ENCODE results near the gene C21orf58. TPM values are rescaled to one million over a fixed set of nuclear protein-coding genes. Genes with fewer than 3 reads are reported as not detected.

Gene C21orf58
- total RNA-seq, 1 donor from 2014 or later: 1.7 TPM

DNA sequence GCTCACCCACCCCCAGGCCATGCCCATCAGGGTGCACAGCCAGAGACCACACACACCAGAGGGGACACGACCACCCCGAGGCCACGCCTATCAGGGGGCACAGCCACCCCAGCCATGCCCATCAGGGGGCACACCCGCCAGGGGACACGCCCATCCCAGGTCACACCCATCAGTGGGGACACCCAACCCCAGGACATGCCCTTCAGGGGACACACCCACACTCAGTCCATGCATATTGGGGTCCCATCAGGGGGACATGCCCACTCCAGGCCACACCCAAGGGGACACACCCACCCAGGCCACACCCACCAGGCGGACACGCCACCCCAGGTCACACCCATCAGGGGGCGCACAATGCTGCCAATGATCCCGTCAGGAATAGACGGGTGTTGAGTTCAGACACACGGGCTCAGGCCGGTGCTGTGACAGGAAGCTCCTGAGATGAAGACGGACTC is 59.0 kb downstream of the C21orf58 start:
- no peak for DNase-seq (ENCODE audit: low read depth)

DNA sequence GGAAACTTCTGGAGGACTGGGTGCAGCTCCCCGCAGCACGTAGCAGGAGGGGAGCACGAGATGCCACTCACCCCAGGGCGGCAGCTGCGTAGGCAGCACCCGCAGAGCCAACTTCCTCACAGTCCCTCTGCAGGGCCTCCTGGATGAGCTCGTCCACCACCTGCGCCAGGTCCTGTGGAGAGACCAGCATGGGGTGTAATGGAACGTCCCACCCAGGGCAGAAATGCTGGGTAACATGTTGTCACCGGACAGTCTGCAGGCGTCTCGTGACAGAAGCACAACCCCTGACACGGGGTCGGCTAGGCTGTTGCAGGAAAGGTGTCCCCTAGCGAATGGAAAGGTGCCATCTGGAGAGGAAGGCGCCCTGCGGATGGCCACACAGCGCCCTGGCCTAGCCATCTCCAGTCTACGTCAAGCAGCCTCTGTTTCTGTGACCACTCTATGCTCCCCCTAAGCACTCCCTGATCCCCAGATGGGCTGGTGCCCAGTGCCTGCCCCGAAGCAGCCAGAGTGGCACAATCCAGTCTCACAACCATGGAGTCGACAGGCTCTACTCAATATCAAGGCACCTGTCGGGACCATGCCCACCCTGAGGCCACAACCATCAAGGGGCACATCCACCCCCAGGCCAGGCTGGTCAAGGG is 59.5 kb downstream of the C21orf58 start:
- no peak for DNase-seq (ENCODE audit: low read depth)

DNA sequence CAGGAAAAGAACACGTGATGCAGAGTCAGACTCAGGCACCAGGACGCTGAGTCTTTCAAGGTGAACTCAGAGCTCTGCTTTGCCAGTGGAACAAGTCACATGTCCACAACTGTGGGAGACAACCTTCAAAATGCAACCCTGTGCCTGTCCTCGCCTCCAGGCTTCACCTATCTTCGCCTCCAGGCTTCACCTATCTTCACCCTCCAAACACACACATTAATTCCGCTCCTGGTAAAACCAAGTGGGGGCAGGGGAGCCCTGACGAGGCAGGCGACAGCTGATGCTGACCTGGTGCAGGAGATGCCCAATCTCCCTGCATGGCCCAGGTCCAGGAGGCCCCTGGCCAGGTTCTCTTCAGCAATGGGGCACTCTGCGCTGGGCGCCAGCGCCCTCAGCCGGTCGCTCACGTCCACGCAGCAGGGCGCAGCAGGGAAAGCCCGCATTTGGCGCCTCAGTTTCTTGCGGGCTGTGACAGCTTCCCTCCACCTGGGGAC is 67.1 kb downstream of the C21orf58 start:
- no peak for DNase-seq (ENCODE audit: low read depth)

- no peak for DNase-seq (ENCODE audit: low read depth)
Observed at GRCh38 chr21:46255758-46256337, 67.8 kb downstream of the C21orf58 start.

DNA sequence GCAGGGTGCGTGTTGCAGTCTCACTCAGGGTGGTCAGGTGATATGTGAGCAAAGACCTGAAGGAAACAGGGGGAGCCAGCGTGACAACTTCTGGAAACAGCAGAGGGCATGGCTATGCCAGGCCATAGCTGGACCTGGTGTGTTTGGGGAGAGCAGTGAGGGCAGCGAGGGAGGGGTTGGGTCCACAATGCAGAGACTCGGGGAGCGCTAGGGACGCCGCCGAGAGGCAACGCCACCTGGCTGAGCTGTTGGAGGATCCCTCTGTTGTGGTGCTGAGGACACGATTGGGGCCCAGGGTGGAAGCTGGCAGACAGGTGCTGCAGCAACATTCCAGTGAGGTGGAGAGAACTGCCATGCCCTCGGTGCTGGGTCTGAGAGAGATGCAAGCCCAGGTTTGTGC is 68.5 kb downstream of the C21orf58 start:
- no peak for DNase-seq (ENCODE audit: low read depth)

DNA sequence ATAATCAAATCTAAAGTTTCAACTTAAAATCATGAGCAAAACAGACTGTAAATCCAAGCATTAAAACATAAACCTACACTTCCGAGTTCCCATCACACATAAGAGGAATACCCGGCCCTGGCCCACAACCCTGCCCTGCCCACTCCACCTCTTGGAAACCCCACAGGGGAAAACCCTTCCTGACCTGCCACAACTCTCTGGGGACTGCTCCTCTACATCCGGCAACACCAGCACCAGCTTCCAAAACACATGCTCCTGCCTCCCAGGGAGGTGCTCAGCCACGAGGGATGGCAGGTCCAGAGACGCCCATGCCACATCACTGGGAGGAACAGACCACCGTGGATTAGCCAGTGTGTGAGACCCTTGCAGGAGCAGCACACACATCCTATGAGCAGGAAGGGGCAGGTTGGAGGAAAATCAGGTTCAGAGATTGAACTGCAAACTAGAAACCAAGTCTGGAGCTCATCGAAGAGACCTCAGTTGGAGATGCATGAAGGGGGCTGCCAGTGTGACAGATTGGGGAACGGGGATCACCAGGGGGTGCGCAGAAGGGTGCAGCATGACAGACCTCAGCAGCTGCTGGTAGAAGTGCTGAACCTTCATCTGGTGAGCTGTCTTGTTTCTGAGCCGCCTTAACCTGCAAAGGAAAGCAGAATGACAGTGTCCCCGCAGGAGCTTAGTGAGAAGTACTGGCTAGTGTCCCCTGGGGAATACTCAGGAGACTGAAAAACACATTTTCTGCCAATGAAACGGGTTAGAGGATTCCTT is 69.3 kb downstream of the C21orf58 start:
- no peak for DNase-seq (ENCODE audit: low read depth)

DNA sequence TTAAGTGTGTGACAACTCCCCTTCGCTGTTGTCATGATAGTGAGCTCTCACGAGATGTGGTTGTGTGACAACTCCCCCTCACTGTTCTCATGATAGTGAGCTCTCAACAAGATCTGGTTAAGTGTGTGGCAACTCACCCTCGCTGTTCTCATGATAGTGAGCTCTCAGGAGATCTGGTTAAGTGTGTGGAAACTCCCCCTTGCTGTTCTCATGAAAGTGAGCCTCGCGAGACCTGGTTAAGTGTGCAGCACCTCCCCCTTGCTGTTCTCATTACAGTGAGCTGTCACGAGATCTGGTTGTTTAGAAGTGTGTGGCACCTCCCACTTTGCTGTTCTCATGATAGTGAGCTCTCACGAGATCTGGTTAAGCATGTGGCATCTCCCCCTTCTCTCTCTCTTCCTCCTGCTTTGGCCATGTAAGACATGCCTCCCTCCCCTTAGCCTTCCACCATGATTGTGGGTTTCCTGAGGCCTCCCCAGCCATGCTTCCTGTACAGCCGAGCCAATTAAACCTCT is 70.0 kb downstream of the C21orf58 start:
- no peak for DNase-seq (ENCODE audit: low read depth)

DNA sequence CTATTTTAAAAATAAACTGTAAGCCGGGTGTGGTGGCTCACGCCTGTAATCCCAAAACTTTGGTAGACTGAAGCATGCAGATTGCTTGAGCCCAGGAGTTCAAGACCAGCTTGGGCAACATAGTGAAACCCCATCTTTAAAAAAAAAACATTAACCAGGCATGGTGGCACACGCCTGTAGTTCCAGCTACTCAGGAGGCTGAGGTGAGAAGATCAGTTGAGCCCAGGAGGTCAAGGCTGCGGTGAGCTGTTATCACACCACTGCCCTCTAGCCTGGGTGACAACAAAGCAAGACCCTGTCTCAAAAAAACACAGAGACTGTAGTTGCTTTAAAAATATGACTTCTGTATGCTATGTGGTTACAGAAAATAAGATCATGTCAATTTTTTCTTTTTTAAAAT is 70.8 kb downstream of the C21orf58 start:
- no peak for DNase-seq (ENCODE audit: low read depth)

Other genes with a start within 250 kb of the C21orf58 start
- gene COL6A2, start 225.8 kb downstream of the C21orf58 start, total RNA-seq: 941 and 998 TPM in 2 replicates
- gene FTCD, start 168.3 kb downstream of the C21orf58 start, total RNA-seq: 0.37 TPM in 1 of 2 replicates, not detected in the other
- 16.1 and 16.8 TPM in 2 replicates for gene SPATC1L, start 139.4 kb downstream of the C21orf58 start, total RNA-seq
- 116 and 211 TPM in 2 replicates for gene LSS, start 95.1 kb downstream of the C21orf58 start, total RNA-seq
- 85.4 and 103 TPM in 2 replicates for gene MCM3AP, start 38.3 kb downstream of the C21orf58 start, total RNA-seq
- 21.5 and 31.5 TPM in 2 replicates for gene YBEY, start 37.5 kb downstream of the C21orf58 start, total RNA-seq
- 32.2 and 40.8 TPM in 2 replicates for gene PCNT, start 286 bp upstream of the C21orf58 start, total RNA-seq
- gene DIP2A, start 135.0 kb upstream of the C21orf58 start, total RNA-seq: 14.6 and 17.7 TPM in 2 replicates